Panc1 (cell line): ENCODE results near the gene SHC4. TPM values are rescaled to one million over a fixed set of nuclear protein-coding genes. Genes with fewer than 3 reads are reported as not detected.

ENCODE experiments used
- ATAC-seq: fragments of 200-7000 bp; cut with Tn5 transposase; 2 replicates; pipeline ENCODE4 v1.9.1; 2020; ENCODE audit warnings: mild to moderate bottlenecking, moderate library complexity
- BruUV-seq: library from RNA; stranded (reverse); fragments of 400-500 nt; replicated peaks from 2 replicates; lab custom pipeline; 2021; lab: Mats Ljungman, UMichigan
- CTCF ChIA-PET: fragments of 300-600 bp; sonication (Branson Sonifier 250); formaldehyde crosslinking; loops from one replicate; lab custom pipeline; 2022; ENCODE audit warnings: antibody characterized with exemption; lab: Charles Lee
- POLR2A ChIA-PET: fragments of 300-600 bp; sonication (Branson Sonifier 250); formaldehyde crosslinking; loops from one replicate; lab custom pipeline; 2022; ENCODE audit warnings: antibody characterized with exemption; lab: Charles Lee
- DNase-seq: peaks from one replicate; pipeline ENCODE4 v3.0.0-alpha.2; 2010; ENCODE audit warnings: low read depth, low spot score
- H3K27ac ChIP-seq: 2 replicates; pipeline ENCODE4 v1.5.1; 2011; ENCODE audit warnings: mild to moderate bottlenecking, low read length, inconsistent platforms
- H3K27me3 ChIP-seq: fragments of 200-500 bp; sonication (Bioruptor generic); 2 replicates; pipeline ENCODE4 v1.6.0; 2014; ENCODE audit warnings: low read length, inconsistent platforms; ENCODE audit not compliant: control insufficient read depth, insufficient read depth
- H3K36me3 ChIP-seq: fragments of 200-500 bp; sonication (Bioruptor generic); 2 replicates; pipeline ENCODE4 v1.5.1; 2014; ENCODE audit warnings: inconsistent platforms, mild to moderate bottlenecking, low read length, moderate library complexity; ENCODE audit not compliant: control insufficient read depth, insufficient read depth
- H3K4me1 ChIP-seq: 2 replicates; pipeline ENCODE4 v1.5.1; 2011; ENCODE audit warnings: inconsistent platforms, mild to moderate bottlenecking, low read length, moderate library complexity; ENCODE audit not compliant: control insufficient read depth, insufficient read depth
- H3K4me3 ChIP-seq, 2 experiments: 2 replicates each; pipeline ENCODE4 v1.5.1; 2011 to 2012; ENCODE audit warnings: low read depth in 2 of 2, low read length in 2 of 2, mild to moderate bottlenecking in 2 of 2, inconsistent platforms in 1 of 2, moderate library complexity in 1 of 2
- H3K9me3 ChIP-seq: fragments of 200-500 bp; sonication (Bioruptor generic); 2 replicates; pipeline ENCODE4 v1.5.1; 2014; ENCODE audit warnings: low read depth, mild to moderate bottlenecking, inconsistent platforms, low read length, moderate library complexity; ENCODE audit not compliant: control insufficient read depth, insufficient read depth
- CTCF ChIP-seq: fragments of 450-650 bp; IDR thresholded peaks from 2 replicates; pipeline ENCODE4 v1.5.1; 2017; ENCODE audit warnings: mild to moderate bottlenecking
- POLR2AphosphoS5 ChIP-seq: IDR thresholded peaks from 2 replicates; pipeline ENCODE4 v1.6.1; 2012; ENCODE audit warnings: mild to moderate bottlenecking, low read depth, low read length, moderate library complexity
- SIN3A ChIP-seq: IDR thresholded peaks from 2 replicates; pipeline ENCODE4 v1.6.1; 2012; ENCODE audit warnings: low read depth, mild to moderate bottlenecking, low read length, moderate library complexity, borderline replicate concordance; ENCODE audit not compliant: insufficient read depth
- TCF7L2 ChIP-seq: IDR thresholded peaks from 2 replicates; pipeline ENCODE4 v1.6.1; 2011; ENCODE audit warnings: mild to moderate bottlenecking, low read depth, low read length, inconsistent platforms
- in situ Hi-C: cut with HindIII; loops from 2 replicates; pipeline ENCODE4 v1.10.0; 2016; ENCODE audit warnings: low sequenced_read_pairs, low pct_unique_long_range_greater_than_20kb
- intact Hi-C: fragments of 100-400 bp; cut with micrococcal nuclease; formaldehyde crosslinking; loops from one replicate; pipeline ENCODE4 v1.10.0; 2022; ENCODE audit not compliant: unreplicated experiment
- total RNA-seq: library from RNA; stranded (reverse); gene quantifications from one replicate; pipeline ENCODE4 v1.2.1, GENCODE V29; 2021; ENCODE audit not compliant: unreplicated experiment
- TF ChIP-seq, protein P1 (sequence below), 2 experiments: IDR thresholded peaks; 2 replicates each; pipeline ENCODE4 v1.6.1; 2011 to 2012; ENCODE audit warnings: low read depth in 2 of 2, control low read depth in 1 of 2, low read length in 1 of 2, mild to moderate bottlenecking in 1 of 2, moderate library complexity in 1 of 2; ENCODE audit not compliant: insufficient read depth in 1 of 2

The SHC4 gene
- total RNA-seq, 1 experiment from 2014 or later, result 0.10 TPM

DNA sequence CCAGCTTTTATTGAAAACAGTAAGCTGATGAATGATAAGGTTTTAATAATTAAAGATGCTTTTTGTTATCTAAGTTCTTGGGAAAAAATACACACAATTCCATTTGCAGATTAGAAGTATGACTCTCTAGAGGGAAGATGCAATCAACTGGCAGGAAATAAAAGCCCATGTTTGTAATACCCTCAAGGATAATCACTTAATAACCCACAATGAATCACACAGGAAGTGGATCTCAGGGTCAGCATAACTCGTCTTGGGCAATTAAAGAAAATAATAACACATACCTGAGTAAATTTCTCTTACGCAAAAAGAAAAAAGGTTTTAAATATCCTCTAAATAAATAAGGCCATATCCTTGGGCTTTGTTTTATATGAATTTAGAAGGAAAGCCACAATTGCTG, 95.2 kb downstream of the SHC4 start:
- Histone ChIP-seq H3K9me3 (no peaks in the 10 kb centered on the region), H3K36me3 (no peaks in the 10 kb centered on the region; the same call in 1 of the 2 replicates), H3K4me1 (no peaks in the 10 kb centered on the region), H3K4me3 (no peak overlapping the region), H3K27me3 (peaks cover 5% of the 10 kb centered on the region), H3K27ac (no peak overlapping the region)
- no TSS peak for BruUV-seq
- TF ChIP-seq SIN3A (no peak), POLR2AphosphoS5 (no peak), CTCF (no peak), TCF7L2 (no peak)
- TF ChIP-seq, protein P1, sequence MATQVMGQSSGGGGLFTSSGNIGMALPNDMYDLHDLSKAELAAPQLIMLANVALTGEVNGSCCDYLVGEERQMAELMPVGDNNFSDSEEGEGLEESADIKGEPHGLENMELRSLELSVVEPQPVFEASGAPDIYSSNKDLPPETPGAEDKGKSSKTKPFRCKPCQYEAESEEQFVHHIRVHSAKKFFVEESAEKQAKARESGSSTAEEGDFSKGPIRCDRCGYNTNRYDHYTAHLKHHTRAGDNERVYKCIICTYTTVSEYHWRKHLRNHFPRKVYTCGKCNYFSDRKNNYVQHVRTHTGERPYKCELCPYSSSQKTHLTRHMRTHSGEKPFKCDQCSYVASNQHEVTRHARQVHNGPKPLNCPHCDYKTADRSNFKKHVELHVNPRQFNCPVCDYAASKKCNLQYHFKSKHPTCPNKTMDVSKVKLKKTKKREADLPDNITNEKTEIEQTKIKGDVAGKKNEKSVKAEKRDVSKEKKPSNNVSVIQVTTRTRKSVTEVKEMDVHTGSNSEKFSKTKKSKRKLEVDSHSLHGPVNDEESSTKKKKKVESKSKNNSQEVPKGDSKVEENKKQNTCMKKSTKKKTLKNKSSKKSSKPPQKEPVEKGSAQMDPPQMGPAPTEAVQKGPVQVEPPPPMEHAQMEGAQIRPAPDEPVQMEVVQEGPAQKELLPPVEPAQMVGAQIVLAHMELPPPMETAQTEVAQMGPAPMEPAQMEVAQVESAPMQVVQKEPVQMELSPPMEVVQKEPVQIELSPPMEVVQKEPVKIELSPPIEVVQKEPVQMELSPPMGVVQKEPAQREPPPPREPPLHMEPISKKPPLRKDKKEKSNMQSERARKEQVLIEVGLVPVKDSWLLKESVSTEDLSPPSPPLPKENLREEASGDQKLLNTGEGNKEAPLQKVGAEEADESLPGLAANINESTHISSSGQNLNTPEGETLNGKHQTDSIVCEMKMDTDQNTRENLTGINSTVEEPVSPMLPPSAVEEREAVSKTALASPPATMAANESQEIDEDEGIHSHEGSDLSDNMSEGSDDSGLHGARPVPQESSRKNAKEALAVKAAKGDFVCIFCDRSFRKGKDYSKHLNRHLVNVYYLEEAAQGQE (IDR thresholded peaks at IDR 0.05; ENCODE audit: insufficient read depth in 1 of 2, low read depth in 2 of 2, low read length in 1 of 2), result no peak
- no peak for ATAC-seq
- in situ Hi-C loops (no loop called here), intact Hi-C loops (no loop called here)
- POLR2A ChIA-PET, result no interaction called here
- DNase-seq, result no peak
- CTCF ChIA-PET, result no interaction called here

- no peak for DNase-seq
These were observed 95.7 kb downstream of the SHC4 start for GRCh38 chr15:48868023-48868422.

More at GRCh38 chr15:48868023-48868422, 95.7 kb downstream of the SHC4 start:
- in situ Hi-C loops, result no loop called here
- H3K4me1 ChIP-seq, result no peaks in the 10 kb centered on the region
- no TSS peak for BruUV-seq
- ChIA-PET POLR2A (no interaction called here), CTCF (no interaction called here)
- H3K9me3 ChIP-seq, result no peaks in the 10 kb centered on the region
- no peak overlapping the region for H3K27ac ChIP-seq
- intact Hi-C loops, result no loop called here
- no peaks in the 10 kb centered on the region; the same call in 1 of the 2 replicates for H3K36me3 ChIP-seq
- peaks cover 4% of the 10 kb centered on the region for H3K27me3 ChIP-seq
- no peak overlapping the region for H3K4me3 ChIP-seq
- ATAC-seq, result no peak
- TF ChIP-seq TCF7L2, result no peak
- no peak for TF ChIP-seq POLR2AphosphoS5
- no peak for TF ChIP-seq CTCF
- no peak for TF ChIP-seq SIN3A
- TF ChIP-seq, protein P1 (IDR thresholded peaks at IDR 0.05; ENCODE audit: insufficient read depth in 1 of 2, low read depth in 2 of 2, low read length in 1 of 2), result no peak
